HUES64 (cell line): ENCODE results near the gene ZSWIM4.
A peak's percentile ranks its signal among the peaks of the same experiment; 100 is the strongest.

ENCODE experiments used
- H3K27ac ChIP-seq: 2 replicates; pipeline ENCODE4 v1.7.0; 2013; ENCODE audit warnings: low read depth, low read length, inconsistent platforms
- H3K27me3 ChIP-seq: 2 replicates; pipeline ENCODE4 v1.6.1; 2013; ENCODE audit warnings: mild to moderate bottlenecking, low read length; ENCODE audit not compliant: insufficient read depth
- H3K36me3 ChIP-seq: 2 replicates; pipeline ENCODE4 v1.6.1; 2013; ENCODE audit warnings: mild to moderate bottlenecking, low read length; ENCODE audit not compliant: insufficient read depth
- H3K4me1 ChIP-seq: 2 replicates; pipeline ENCODE4 v1.6.1; 2013; ENCODE audit warnings: mild to moderate bottlenecking, low read length, moderate library complexity; ENCODE audit not compliant: insufficient read depth
- H3K4me3 ChIP-seq: 2 replicates; pipeline ENCODE4 v1.5.1; 2013; ENCODE audit warnings: mild to moderate bottlenecking, low read length, moderate library complexity
- H3K9ac ChIP-seq: 2 replicates; pipeline ENCODE4 v1.6.1; 2013; ENCODE audit warnings: mild to moderate bottlenecking, low read depth, low read length
- H3K9me3 ChIP-seq: 2 replicates; pipeline ENCODE4 v1.6.1; 2013; ENCODE audit warnings: low read depth, low read length; ENCODE audit not compliant: insufficient read depth
- WGBS: fragments of 150-250, 120-280 bp; methylation state at CpG from one replicate; pipeline ENCODE4 v1.1.7; 2013; ENCODE audit warnings: missing lambda C conversion rate; 5-methylcytosine and 5-hydroxymethylcytosine counted together

ZSWIM4 gene

DNA sequence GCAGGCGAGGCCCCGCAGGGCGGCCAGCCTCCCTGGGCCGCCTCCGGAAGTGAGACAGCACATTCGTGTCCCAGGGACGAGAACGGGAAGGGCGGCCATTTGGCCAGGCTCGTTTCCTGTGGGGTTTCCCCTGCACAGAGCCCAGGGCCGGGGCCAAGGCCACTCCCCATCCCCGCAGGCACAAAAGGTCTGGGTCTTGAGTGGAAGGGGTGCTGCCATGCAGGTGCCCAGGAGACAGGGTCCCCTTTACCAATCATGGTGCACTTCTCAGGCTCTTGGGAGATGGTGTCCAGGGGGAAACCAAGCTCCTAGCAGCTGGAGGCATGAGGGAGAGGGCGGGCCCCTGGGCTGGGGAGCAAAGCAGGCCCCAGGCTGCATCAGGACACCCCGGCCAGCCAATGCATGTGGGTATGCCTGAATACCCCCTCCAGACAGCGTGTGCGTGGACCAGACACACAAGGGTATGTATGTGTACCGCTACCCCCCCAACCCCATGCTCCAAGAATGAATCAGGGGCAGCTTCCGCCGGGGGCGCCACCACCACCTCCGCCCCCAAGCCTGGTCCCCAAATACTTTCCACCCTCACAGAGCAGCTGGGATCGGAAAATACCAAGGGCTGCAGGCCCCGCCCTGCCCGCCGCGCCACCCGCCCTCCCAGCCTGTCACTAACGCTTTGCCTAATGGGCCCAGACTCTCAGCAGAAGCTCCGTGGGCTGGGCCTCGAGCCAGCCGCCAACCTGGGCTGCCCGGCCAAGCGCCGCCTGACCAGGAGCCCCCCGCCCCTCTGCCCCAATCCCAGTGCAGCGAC is 44.1 kb downstream of the ZSWIM4 start:
- Histone ChIP-seq H3K4me3 (no peak overlapping the region), H3K9me3 (no peaks in the 10 kb centered on the region), H3K9ac (0 out of 2 replicates have a peak overlapping the region, but pooled peaks have one; percentile 31), H3K36me3 (no peaks in the 10 kb centered on the region; the same call in 1 of the 2 replicates), H3K4me1 (peaks cover 22% of the 10 kb centered on the region), H3K27me3 (no peaks in the 10 kb centered on the region), H3K27ac (no peak overlapping the region)
- WGBS, result 86% methylated on average over 36 of the region's 36 CpGs

DNA sequence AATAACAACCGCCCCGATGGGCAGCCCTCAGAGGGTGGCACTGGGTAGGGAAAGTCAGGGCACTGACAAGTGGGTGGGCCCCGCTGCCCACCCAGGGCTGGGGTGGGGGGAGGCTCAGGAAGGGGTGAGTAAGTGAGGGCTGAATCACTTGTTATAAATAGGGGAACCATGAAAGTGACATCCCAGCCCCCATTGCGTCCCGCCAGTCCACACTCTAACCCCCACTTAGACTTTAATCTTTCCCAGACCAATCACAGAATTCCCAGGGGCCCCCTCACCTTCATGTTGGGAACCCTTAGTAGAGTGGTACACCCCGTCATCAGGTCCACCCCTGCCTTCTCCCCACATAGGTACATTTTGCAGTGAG is 44.7 kb downstream of the ZSWIM4 start:
- Histone ChIP-seq H3K36me3 (no peaks in the 10 kb centered on the region; the same call in 1 of the 2 replicates), H3K9me3 (no peaks in the 10 kb centered on the region), H3K4me3 (peak overlapping the region; percentile 79; the same call in 1 of the 2 replicates), H3K27ac (no peak overlapping the region), H3K4me1 (peaks cover 22% of the 10 kb centered on the region), H3K9ac (no peak overlapping the region; the same call in 1 of the 2 replicates), H3K27me3 (no peaks in the 10 kb centered on the region)
- 86% methylated on average over 6 of the region's 6 CpGs for WGBS

DNA sequence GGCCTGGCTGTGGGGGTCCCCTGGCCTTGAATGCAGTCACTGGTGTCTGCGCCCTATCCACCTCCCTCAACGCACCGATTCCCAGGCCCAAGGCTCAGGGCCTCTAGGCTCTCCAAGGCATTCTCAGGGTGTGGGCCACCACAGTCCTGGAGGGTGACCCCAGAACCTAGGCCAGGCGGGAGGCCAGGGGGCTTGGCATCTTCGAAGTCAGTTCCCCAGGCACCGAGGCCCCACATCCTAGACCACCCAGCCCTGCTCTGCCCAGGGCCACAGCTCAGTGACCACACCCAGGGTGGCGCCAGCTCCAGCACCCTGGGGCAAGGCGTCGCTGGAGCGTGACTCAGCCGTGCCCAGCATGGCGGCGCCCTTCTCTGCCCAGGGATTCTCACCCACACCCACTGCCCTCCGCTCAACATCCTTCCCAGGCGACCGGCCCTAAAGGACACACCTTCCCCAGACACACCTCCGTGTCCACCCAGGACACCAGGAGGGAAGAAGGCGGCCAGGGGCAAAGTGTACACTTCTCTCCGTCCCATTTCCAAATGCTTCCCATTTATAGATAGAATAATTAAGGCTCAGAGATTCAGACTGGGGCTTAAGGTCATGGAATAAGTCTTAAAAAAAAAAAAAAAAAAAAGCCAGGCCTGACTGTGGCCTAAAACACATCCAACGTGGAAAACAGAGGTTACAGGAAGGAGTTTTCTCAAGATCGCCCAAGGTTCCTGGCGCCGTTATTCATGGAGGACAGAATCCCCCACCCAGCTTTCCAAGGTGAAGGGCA is 45.3 kb downstream of the ZSWIM4 start:
- H3K27me3 ChIP-seq, result no peaks in the 10 kb centered on the region
- peaks cover 22% of the 10 kb centered on the region for H3K4me1 ChIP-seq
- H3K9me3 ChIP-seq, result no peaks in the 10 kb centered on the region
- peak overlapping the region; percentile 55; the same call in 1 of the 2 replicates for H3K9ac ChIP-seq
- 93% methylated on average over 21 of the region's 23 CpGs for WGBS
- H3K36me3 ChIP-seq, result no peaks in the 10 kb centered on the region; the same call in 1 of the 2 replicates
- no peak overlapping the region for H3K27ac ChIP-seq
- H3K4me3 ChIP-seq, result peak overlapping the region; percentile 79

DNA sequence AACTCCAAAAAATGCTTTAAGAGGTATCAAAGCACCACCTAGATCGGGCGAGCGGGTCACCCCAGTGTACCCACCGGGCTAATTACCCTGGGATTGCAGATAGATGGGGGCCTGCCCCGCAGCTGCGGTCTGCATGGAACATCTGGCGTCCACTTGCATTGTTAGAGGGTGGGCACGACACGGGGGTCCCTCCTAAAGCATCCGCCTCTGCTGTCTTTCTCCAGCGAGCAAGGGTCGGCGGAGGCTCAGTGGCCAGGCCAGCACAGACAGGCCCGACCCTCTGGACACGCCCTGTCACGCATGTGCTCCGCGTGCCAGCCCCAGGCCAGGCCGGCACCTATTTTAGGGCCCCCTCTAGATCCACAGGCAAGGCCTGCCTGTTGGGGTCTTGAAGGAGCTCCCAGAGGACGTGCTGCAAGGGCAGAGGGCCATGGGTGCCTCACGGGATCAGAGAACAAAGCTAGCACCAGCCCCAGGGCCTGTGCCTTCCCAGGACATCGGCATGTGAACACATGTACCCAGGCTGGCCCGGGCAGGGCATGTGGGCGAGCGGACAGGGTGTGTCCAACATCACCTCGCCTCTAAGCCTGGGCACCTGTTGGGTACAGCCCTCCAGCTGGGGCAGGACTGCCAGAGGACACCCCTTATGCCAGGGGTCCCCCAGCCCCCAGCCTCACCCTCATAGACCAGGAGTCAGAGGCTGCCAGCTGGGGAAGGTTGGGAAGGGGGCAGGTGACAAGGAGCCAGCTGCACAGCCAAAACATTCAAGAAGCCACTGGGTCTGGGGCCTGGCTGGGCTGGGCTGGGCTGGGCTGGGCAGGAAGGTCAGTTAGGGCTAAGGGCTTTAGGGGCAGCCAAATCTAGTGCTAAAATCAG is 46.1 kb downstream of the ZSWIM4 start:
- no peak overlapping the region for H3K27ac ChIP-seq
- H3K36me3 ChIP-seq, result no peaks in the 10 kb centered on the region
- H3K27me3 ChIP-seq, result no peaks in the 10 kb centered on the region
- no peaks in the 10 kb centered on the region for H3K9me3 ChIP-seq
- 91% methylated on average over 26 of the region's 26 CpGs for WGBS
- H3K9ac ChIP-seq, result peak overlapping the region; percentile 55; the same call in 1 of the 2 replicates
- peak overlapping the region; percentile 79 for H3K4me3 ChIP-seq
- peaks cover 22% of the 10 kb centered on the region for H3K4me1 ChIP-seq

DNA sequence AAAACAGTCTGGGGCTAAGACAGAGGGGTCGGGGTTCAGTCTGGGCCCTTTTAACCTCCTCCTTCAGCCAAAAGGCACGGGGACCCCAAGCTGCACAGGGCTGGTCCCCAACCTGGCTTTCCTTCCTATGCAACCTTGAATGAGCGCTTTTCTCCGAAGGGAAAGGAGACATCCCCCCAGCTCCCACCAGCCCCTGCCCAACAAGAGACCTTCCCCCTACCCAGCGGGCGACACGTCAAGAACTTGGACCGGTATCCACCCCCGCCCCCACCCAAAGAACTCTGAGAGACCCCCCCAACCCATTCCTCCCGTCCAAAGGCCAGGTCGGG is 46.7 kb downstream of the ZSWIM4 start:
- Histone ChIP-seq H3K4me3 (peak overlapping the region; percentile 79), H3K27ac (no peak overlapping the region; the same call in 1 of the 2 replicates), H3K4me1 (peaks cover 26% of the 10 kb centered on the region), H3K36me3 (no peaks in the 10 kb centered on the region), H3K9me3 (no peaks in the 10 kb centered on the region), H3K9ac (no peak overlapping the region; the same call in 1 of the 2 replicates), H3K27me3 (no peaks in the 10 kb centered on the region)
- WGBS, result 15% methylated on average over 8 of the region's 11 CpGs

DNA sequence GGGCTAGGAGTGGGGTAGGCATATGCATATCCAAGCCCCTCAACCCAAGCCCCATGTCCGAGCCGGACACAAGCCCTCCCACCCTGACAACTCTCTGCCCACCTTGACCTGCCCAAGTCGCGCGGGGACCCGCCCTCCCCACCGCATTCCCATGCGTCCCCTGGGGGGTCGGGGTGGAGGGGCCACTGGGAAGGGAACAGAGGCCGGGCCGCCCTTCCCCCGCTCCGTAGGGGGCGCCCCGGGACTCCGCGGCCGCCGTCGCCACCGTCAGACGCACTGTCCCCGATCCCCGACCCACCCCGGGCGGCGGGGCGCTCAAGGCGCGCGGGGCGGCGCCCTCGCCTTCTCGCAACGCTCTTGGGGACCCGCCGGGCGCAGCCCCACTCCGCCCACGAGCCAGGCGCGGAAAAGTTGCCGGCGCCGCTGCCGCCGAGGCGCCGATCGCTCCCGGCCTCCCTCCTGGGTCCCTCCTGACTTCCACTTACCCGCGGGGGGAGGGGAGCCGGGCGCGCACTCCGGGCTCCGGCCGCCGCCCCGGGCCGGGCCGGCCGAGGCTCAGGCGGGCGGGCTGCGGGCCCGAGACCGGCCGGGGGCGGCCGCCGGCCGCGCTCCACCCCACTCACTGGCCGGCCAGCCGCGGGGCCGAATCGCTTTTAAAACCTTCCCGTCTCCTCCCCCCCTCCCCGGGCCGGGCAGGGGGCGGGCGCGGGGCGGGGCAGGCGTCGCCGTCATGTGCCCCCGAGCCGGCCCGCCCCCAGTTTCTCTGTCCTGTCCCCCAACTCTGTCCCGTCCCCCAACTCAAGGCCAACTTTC is 47.3 kb downstream of the ZSWIM4 start:
- H3K9ac ChIP-seq, result peak overlapping the region; percentile 81
- peaks cover 26% of the 10 kb centered on the region for H3K4me1 ChIP-seq
- H3K9me3 ChIP-seq, result no peaks in the 10 kb centered on the region
- no peaks in the 10 kb centered on the region for H3K27me3 ChIP-seq
- under 1% methylated on average over 95 of the region's 95 CpGs for WGBS
- no peaks in the 10 kb centered on the region for H3K36me3 ChIP-seq
- H3K4me3 ChIP-seq, result peak overlapping the region; percentile 79
- H3K27ac ChIP-seq, result peak overlapping the region; percentile 66

DNA sequence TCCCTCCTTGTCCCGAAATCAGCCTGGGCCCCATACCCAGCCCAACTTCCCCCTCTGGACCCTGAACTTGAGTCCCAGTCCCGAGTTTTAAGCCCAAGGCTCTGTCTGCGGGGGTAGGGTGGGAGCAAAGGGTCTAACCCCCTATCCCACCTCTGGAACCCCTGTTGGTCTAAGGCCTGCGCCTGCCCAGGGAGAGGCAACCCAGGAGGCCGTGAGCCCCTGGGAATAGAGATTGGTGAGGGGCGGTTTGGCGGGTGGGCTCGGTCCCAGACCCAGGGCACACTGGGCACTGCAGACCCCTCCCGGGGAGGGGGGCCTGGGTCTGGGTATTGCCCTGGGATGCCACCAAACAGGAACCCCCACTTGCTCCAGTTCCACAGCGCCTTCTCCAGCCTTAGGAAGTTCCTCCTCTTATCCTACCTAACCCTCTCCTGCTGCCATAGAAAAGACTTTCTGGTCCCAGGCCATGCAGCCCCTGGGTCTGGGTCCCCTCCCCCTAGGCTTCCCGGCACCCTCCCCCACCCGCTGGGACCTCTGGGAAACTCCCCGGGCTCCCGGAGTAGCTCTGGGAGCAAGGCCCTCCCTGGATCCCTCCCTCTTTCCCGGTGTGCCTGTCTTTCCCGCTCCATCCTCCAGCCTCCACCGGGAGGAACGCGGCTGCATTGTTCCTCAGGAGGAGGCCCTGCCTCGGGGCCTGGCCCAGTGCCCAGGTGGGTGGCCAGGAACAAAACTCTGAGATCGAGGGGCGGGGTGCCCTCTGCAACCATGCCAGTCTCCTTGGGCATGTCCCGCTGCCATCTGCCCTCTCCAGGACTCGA is 48.1 kb downstream of the ZSWIM4 start:
- H3K4me3 ChIP-seq, result peak overlapping the region; percentile 79
- peak overlapping the region; percentile 66 for H3K27ac ChIP-seq
- H3K9ac ChIP-seq, result peak overlapping the region; percentile 67
- peaks cover 29% of the 10 kb centered on the region for H3K4me1 ChIP-seq
- WGBS, result 36% methylated on average over 24 of the region's 24 CpGs
- no peaks in the 10 kb centered on the region for H3K36me3 ChIP-seq
- H3K9me3 ChIP-seq, result no peaks in the 10 kb centered on the region
- no peaks in the 10 kb centered on the region for H3K27me3 ChIP-seq

DNA sequence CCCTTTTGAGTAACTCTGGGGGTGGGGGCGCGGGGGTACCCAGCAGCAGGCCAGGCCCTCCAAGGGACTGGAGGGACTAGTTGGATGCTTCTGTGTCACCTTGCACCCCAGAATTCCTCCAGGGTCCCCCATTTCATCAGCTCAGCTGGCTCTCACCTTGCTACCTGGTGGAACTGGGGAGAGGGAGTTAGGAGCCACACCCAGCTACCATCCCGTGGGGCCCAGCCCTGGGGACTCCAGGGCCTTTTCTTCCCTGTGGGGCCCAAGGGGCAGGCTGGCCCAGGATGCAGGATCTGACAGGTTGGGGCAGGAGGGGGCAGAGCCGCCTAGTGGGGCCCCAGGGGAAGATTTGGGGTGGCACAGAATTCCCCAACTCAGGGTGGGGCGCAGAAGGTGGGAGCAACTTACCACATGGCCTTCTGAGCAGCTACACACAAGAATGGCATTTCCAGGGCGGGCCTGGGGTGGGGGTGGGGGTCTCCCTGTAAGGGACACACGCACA is 48.9 kb downstream of the ZSWIM4 start:
- Histone ChIP-seq H3K27me3 (no peaks in the 10 kb centered on the region), H3K9me3 (no peaks in the 10 kb centered on the region), H3K9ac (no peak overlapping the region), H3K4me1 (peaks cover 34% of the 10 kb centered on the region), H3K4me3 (no peak overlapping the region), H3K27ac (peak overlapping the region; percentile 45; the same call in 1 of the 2 replicates), H3K36me3 (no peaks in the 10 kb centered on the region)
- WGBS, result 69% methylated on average over 7 of the region's 7 CpGs

DNA sequence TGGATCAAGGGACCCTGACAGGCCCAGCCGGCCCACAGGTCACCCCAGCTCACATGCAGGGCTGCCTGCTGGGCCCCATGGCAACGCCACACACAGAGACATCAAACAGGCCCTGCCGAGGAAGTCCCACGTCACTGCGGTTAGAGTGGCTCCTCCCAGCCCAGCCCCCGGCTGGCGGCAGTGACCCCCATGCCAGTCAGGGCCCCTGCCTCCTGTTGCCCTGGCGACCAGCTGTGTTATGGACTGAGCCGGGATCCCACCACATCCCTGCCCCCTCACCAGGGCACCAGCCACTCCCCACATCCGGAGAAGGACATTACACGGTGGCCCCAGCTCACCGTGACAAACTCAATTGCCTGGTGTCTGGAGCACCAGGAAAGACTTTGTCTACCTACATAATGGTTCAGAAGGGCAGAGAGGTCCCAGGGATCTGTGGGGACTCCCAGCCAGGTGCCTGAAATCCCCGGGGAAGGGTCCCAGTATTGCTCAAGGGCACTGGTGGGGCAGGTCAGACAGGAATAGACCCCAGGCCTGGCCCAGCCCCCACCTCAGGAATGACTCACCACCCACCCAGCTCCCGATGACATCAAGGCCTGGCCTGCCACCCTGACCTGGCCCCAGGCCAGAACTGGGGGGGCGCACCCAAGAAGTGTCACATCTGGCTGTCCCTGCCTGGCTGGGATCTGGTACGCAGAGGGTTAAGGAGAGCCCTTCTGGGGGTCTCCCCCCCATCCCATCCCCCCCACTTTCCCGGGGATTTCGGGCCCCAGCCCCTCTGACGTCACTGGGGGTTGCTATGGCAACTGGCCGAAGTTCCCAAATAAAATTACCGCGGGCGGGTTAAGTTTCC is 51.5 kb downstream of the ZSWIM4 start:
- WGBS, result 3% methylated on average over 23 of the region's 23 CpGs
- H3K9ac ChIP-seq, result peak overlapping the region; percentile 97
- peak overlapping the region; percentile 71 for H3K4me3 ChIP-seq
- peaks cover 33% of the 10 kb centered on the region for H3K4me1 ChIP-seq
- peak overlapping the region; percentile 99 for H3K27ac ChIP-seq
- H3K9me3 ChIP-seq, result no peaks in the 10 kb centered on the region
- H3K36me3 ChIP-seq, result no peaks in the 10 kb centered on the region
- no peaks in the 10 kb centered on the region for H3K27me3 ChIP-seq
